ENCODE data around the gene HS2ST1. TPM values are rescaled to one million over a fixed set of nuclear protein-coding genes. Genes with fewer than 3 reads are reported as not detected.

The HS2ST1 gene
- total RNA-seq, 4 donors from 2014 or later: 13.2 to 19.6 (median 16.7) TPM

- WGBS, 2 donors: 91 to 94% methylated on average over 1 of the region's 1 CpG
- no peak for DNase-seq
- H3K36me3 ChIP-seq: no peaks in the 10 kb centered on the region
- H3K4me1 ChIP-seq: peaks cover 0 to 3% of the 10 kb centered on the region in 2 donors
- no peaks in the 10 kb centered on the region for H3K9me3 ChIP-seq
- no peak overlapping the region for H3K4me3 ChIP-seq (replicated peaks in 1 of 3)
- TF ChIP-seq POLR2A (IDR thresholded peaks at IDR 0.05) (no peak), CTCF (IDR thresholded peaks at IDR 0.05) (no peak)
- H3K27ac ChIP-seq: no peak overlapping the region
- H3K27me3 ChIP-seq: no peaks in the 10 kb centered on the region
- intact Hi-C loops (cut with DNase I): no loop called here
Observed at GRCh38 chr1:87052961-87053360, 138.5 kb downstream of the HS2ST1 start.

- no peak for TF ChIP-seq POLR2A (IDR thresholded peaks at IDR 0.05)
- no peak for TF ChIP-seq CTCF (IDR thresholded peaks at IDR 0.05)
- no peaks in the 10 kb centered on the region for H3K36me3 ChIP-seq
- intact Hi-C loops (cut with DNase I): no loop called here
- peaks cover 0 to 3% of the 10 kb centered on the region in 2 donors for H3K4me1 ChIP-seq
- DNase-seq: no peak
- H3K4me3 ChIP-seq (replicated peaks in 1 of 3): no peak overlapping the region
- 86 to 100% methylated on average over 1 of the region's 1 CpG for WGBS, 2 donors
- H3K27me3 ChIP-seq: no peaks in the 10 kb centered on the region
- H3K9me3 ChIP-seq: no peaks in the 10 kb centered on the region
- no peak overlapping the region for H3K27ac ChIP-seq
Observed at GRCh38 chr1:87053446-87053845, 139.0 kb downstream of the HS2ST1 start.

GRCh38 chr1:87056974-87057373 is 142.5 kb downstream of the HS2ST1 start:
- Histone ChIP-seq H3K4me1 (peaks cover 0 to 3% of the 10 kb centered on the region in 2 donors), H3K27ac (no peak overlapping the region), H3K4me3 (replicated peaks in 1 of 3) (no peak overlapping the region), H3K9me3 (no peaks in the 10 kb centered on the region), H3K36me3 (no peaks in the 10 kb centered on the region), H3K27me3 (no peaks in the 10 kb centered on the region)
- intact Hi-C loops (cut with DNase I): no loop called here
- no peak for DNase-seq
- TF ChIP-seq POLR2A (IDR thresholded peaks at IDR 0.05) (no peak), CTCF (IDR thresholded peaks at IDR 0.05) (no peak)

- H3K36me3 ChIP-seq: no peaks in the 10 kb centered on the region
- peaks cover 0 to 3% of the 10 kb centered on the region in 2 donors for H3K4me1 ChIP-seq
- intact Hi-C loops (cut with DNase I): no loop called here
- DNase-seq: no peak
- H3K4me3 ChIP-seq (replicated peaks in 1 of 3): no peak overlapping the region
- H3K27me3 ChIP-seq: no peaks in the 10 kb centered on the region
- TF ChIP-seq POLR2A (IDR thresholded peaks at IDR 0.05) (no peak), CTCF (IDR thresholded peaks at IDR 0.05) (no peak)
- no peak overlapping the region for H3K27ac ChIP-seq
- 63 to 66% methylated on average over 1 of the region's 1 CpG for whole genome bisulfite sequencing, 2 donors
- no peaks in the 10 kb centered on the region for H3K9me3 ChIP-seq
Observed at GRCh38 chr1:87058343-87058649, 143.9 kb downstream of the HS2ST1 start.

- no peak overlapping the region for H3K27ac ChIP-seq
- no peaks in the 10 kb centered on the region for H3K36me3 ChIP-seq
- H3K9me3 ChIP-seq: no peaks in the 10 kb centered on the region
- H3K27me3 ChIP-seq: no peaks in the 10 kb centered on the region
- intact Hi-C loops (cut with DNase I): no loop called here
- H3K4me3 ChIP-seq (replicated peaks in 1 of 3): no peak overlapping the region
- no peaks in the 10 kb centered on the region for H3K4me1 ChIP-seq
- TF ChIP-seq CTCF (IDR thresholded peaks at IDR 0.05): no peak
- no peak for TF ChIP-seq POLR2A (IDR thresholded peaks at IDR 0.05)
- DNase-seq: no peak
Observed at GRCh38 chr1:87061742-87062156, 147.3 kb downstream of the HS2ST1 start.

Measured in thyroid gland (tissue), 4 donors.